ENCODE results near the gene DHRS3.

The DHRS3 gene

GRCh38 chr1:12603224-12603623 is 14.8 kb downstream of the DHRS3 start:
- no peak for DNase-seq (ENCODE audit: low read depth, low spot score)
- H3K4me3 ChIP-seq (ENCODE audit: low read length) = no peak overlapping the region

GRCh38 chr1:12602659-12603024 is 15.4 kb downstream of the DHRS3 start:
- DNase-seq (ENCODE audit: low read depth, low spot score) = no peak
- H3K4me3 ChIP-seq (ENCODE audit: low read length) = no peak overlapping the region

GRCh38 chr1:12601700-12602658 is 16.0 kb downstream of the DHRS3 start:
- DNase-seq (ENCODE audit: low read depth, low spot score) = no peak

GRCh38 chr1:12600880-12601633 is 17.0 kb downstream of the DHRS3 start:
- DNase-seq (ENCODE audit: low read depth, low spot score) = no peak
- no peak overlapping the region for H3K4me3 ChIP-seq (ENCODE audit: low read length)

More at GRCh38 chr1:12601700-12602658, 16.0 kb downstream of the DHRS3 start:
- H3K4me3 ChIP-seq (ENCODE audit: low read length) = no peak overlapping the region

GRCh38 chr1:12600335-12600734 is 17.7 kb downstream of the DHRS3 start:
- DNase-seq (ENCODE audit: low read depth, low spot score) = no peak
- H3K4me3 ChIP-seq (ENCODE audit: low read length) = no peak overlapping the region

GRCh38 chr1:12599657-12600056 is 18.4 kb downstream of the DHRS3 start:
- DNase-seq (ENCODE audit: low read depth, low spot score) = no peak
- no peak overlapping the region for H3K4me3 ChIP-seq (ENCODE audit: low read length)

GRCh38 chr1:12598974-12599373 is 19.0 kb downstream of the DHRS3 start:
- no peak overlapping the region for H3K4me3 ChIP-seq (ENCODE audit: low read length)
- DNase-seq (ENCODE audit: low read depth, low spot score) = no peak

- no peak overlapping the region for H3K4me3 ChIP-seq (ENCODE audit: low read length)
- no peak for DNase-seq (ENCODE audit: low read depth, low spot score)
Observed at GRCh38 chr1:12597792-12598191, 20.2 kb downstream of the DHRS3 start.

- no peak overlapping the region for H3K4me3 ChIP-seq (ENCODE audit: low read length)
- no peak for DNase-seq (ENCODE audit: low read depth, low spot score)
Observed at GRCh38 chr1:12596007-12596821, 21.8 kb downstream of the DHRS3 start.

- no peak for DNase-seq (ENCODE audit: low read depth, low spot score)
- H3K4me3 ChIP-seq (ENCODE audit: low read length) = no peak overlapping the region
Observed at GRCh38 chr1:12595757-12596006, 22.3 kb downstream of the DHRS3 start.

- no peak overlapping the region for H3K4me3 ChIP-seq (ENCODE audit: low read length)
Observed at GRCh38 chr1:12594966-12595756, 22.8 kb downstream of the DHRS3 start.

GRCh38 chr1:12594490-12594889 is 23.5 kb downstream of the DHRS3 start:
- H3K4me3 ChIP-seq (ENCODE audit: low read length) = no peak overlapping the region
- no peak for DNase-seq (ENCODE audit: low read depth, low spot score)

More at GRCh38 chr1:12594966-12595756, 22.8 kb downstream of the DHRS3 start:
- DNase-seq (ENCODE audit: low read depth, low spot score) = no peak

- H3K4me3 ChIP-seq (ENCODE audit: low read length) = no peak overlapping the region
- no peak for DNase-seq (ENCODE audit: low read depth, low spot score)
Observed at GRCh38 chr1:12593621-12594066, 24.4 kb downstream of the DHRS3 start.

GRCh38 chr1:12592496-12592895 is 25.5 kb downstream of the DHRS3 start:
- no peak for DNase-seq (ENCODE audit: low read depth, low spot score)
- no peak overlapping the region for H3K4me3 ChIP-seq (ENCODE audit: low read length)

GRCh38 chr1:12591267-12591938 is 26.6 kb downstream of the DHRS3 start:
- H3K4me3 ChIP-seq (ENCODE audit: low read length) = no peak overlapping the region
- DNase-seq (ENCODE audit: low read depth, low spot score) = no peak

GRCh38 chr1:12588695-12589094 is 29.3 kb downstream of the DHRS3 start:
- no peak for DNase-seq (ENCODE audit: low read depth, low spot score)
- no peak overlapping the region for H3K4me3 ChIP-seq (ENCODE audit: low read length)

- DNase-seq (ENCODE audit: low read depth, low spot score) = no peak
- no peak overlapping the region for H3K4me3 ChIP-seq (ENCODE audit: low read length)
Observed at GRCh38 chr1:12587981-12588640, 29.9 kb downstream of the DHRS3 start.
